ENCODE data around the gene BATF3. TPM values are rescaled to one million over a fixed set of nuclear protein-coding genes. Genes with fewer than 3 reads are reported as not detected.
"Not testable (repeated sequence)": the region's sequence is repeated elsewhere in the genome, so short reads cannot be mapped to it uniquely, and the experiment has no call there.

The BATF3 gene
- total RNA-seq, 1 donor: 0.36 TPM

DNA sequence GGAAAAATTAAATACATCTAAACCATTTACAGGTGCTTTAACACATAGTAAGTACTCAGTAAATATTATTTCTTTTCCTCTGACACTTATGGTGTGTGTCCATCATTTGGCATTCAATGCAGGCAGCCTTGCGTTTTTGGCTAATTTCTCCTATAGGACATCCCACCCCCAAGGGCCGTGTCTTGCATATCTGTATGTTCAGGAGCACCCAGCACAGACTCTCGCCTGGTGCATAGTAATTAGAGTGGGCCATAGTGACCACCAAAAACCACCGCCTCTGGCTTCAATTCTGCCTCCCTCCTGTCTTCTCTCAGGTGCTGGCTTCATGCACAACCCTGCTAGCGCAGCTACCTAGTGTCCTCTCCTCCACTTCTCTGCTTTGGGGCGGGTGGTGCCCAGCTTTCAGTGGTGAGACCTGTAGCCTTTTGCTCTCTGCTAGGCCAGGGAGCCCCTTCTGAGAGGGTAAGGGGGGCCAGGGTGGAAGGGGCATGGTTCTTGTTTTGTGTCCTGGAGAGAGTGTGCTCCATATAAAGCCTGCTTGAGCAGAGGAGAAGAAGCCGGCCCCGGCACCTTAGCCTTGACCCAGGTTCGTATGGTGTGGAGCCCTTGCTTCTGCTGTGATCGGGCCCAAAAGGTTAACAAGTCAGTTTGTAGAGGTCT is 33.4 kb downstream of the BATF3 start:
- Histone ChIP-seq H3K27me3 (ENCODE audit: insufficient read depth, low read length) (no peaks in the 10 kb centered on the region), H3K4me1 (ENCODE audit: insufficient read depth, low read length) (peaks cover 30% of the 10 kb centered on the region), H3K79me2 (ENCODE audit: insufficient read depth, low read length) (no peaks in the 10 kb centered on the region), H3K27ac (ENCODE audit: low read depth, low read length) (peak overlapping the region; percentile 97), H3K4me2 (ENCODE audit: insufficient read depth, low read length) (no peak overlapping the region), H2AFZ (ENCODE audit: low read length) (no peak overlapping the region), H3K36me3 (ENCODE audit: insufficient read depth, low read length) (no peaks in the 10 kb centered on the region), H3K4me3 (ENCODE audit: insufficient read depth, low read length) (no peak overlapping the region), H3K9me3 (ENCODE audit: low read depth, low read length) (no peaks in the 10 kb centered on the region), H4K20me1 (ENCODE audit: insufficient read depth, low read length) (no peaks in the 10 kb centered on the region)
- TF ChIP-seq CTCF (IDR thresholded peaks at IDR 0.05; ENCODE audit: extremely low read depth, low read depth, low read length): no peak
- no peak for DNase-seq (ENCODE audit: insufficient read length, low spot score, missing footprints)

GRCh38 chr1:212665241-212666115 is 34.2 kb downstream of the BATF3 start:
- H3K36me3 ChIP-seq (ENCODE audit: insufficient read depth, low read length): no peaks in the 10 kb centered on the region
- peak; percentile 82 for TF ChIP-seq CTCF (IDR thresholded peaks at IDR 0.05; ENCODE audit: extremely low read depth, low read depth, low read length)
- H3K27ac ChIP-seq (ENCODE audit: low read depth, low read length): peak overlapping the region; percentile 68
- no peaks in the 10 kb centered on the region for H3K79me2 ChIP-seq (ENCODE audit: insufficient read depth, low read length)
- peak; percentile 95 for DNase-seq (ENCODE audit: insufficient read length, low spot score, missing footprints)
- H3K4me1 ChIP-seq (ENCODE audit: insufficient read depth, low read length): peaks cover 24% of the 10 kb centered on the region
- no peaks in the 10 kb centered on the region for H3K9me3 ChIP-seq (ENCODE audit: low read depth, low read length)
- H3K4me3 ChIP-seq (ENCODE audit: insufficient read depth, low read length): peak overlapping the region; percentile 72
- no peaks in the 10 kb centered on the region for H3K27me3 ChIP-seq (ENCODE audit: insufficient read depth, low read length)
- peak overlapping the region; percentile 85 for H3K4me2 ChIP-seq (ENCODE audit: insufficient read depth, low read length)
- H4K20me1 ChIP-seq (ENCODE audit: insufficient read depth, low read length): no peaks in the 10 kb centered on the region
- peak overlapping the region; percentile 71 for H2AFZ ChIP-seq (ENCODE audit: low read length)

- no peak for DNase-seq (ENCODE audit: insufficient read length, low spot score, missing footprints)
- no peak overlapping the region for H2AFZ ChIP-seq (ENCODE audit: low read length)
- no peaks in the 10 kb centered on the region for H3K9me3 ChIP-seq (ENCODE audit: low read depth, low read length)
- no peaks in the 10 kb centered on the region for H3K79me2 ChIP-seq (ENCODE audit: insufficient read depth, low read length)
- H3K36me3 ChIP-seq (ENCODE audit: insufficient read depth, low read length): no peaks in the 10 kb centered on the region
- H3K4me1 ChIP-seq (ENCODE audit: insufficient read depth, low read length): peaks cover 24% of the 10 kb centered on the region
- H4K20me1 ChIP-seq (ENCODE audit: insufficient read depth, low read length): no peaks in the 10 kb centered on the region
- no peaks in the 10 kb centered on the region for H3K27me3 ChIP-seq (ENCODE audit: insufficient read depth, low read length)
- no peak overlapping the region for H3K4me3 ChIP-seq (ENCODE audit: insufficient read depth, low read length)
- no peak for TF ChIP-seq CTCF (IDR thresholded peaks at IDR 0.05; ENCODE audit: extremely low read depth, low read depth, low read length)
- peak overlapping the region; percentile 85 for H3K4me2 ChIP-seq (ENCODE audit: insufficient read depth, low read length)
- H3K27ac ChIP-seq (ENCODE audit: low read depth, low read length): no peak overlapping the region
Measured at GRCh38 chr1:212664409-212665199, 35.0 kb downstream of the BATF3 start.

- H3K79me2 ChIP-seq (ENCODE audit: insufficient read depth, low read length); H3K27me3 ChIP-seq (ENCODE audit: insufficient read depth, low read length); H4K20me1 ChIP-seq (ENCODE audit: insufficient read depth, low read length); H2AFZ ChIP-seq (ENCODE audit: low read length); H3K4me2 ChIP-seq (ENCODE audit: insufficient read depth, low read length); H3K27ac ChIP-seq (ENCODE audit: low read depth, low read length); H3K4me3 ChIP-seq (ENCODE audit: insufficient read depth, low read length); H3K4me1 ChIP-seq (ENCODE audit: insufficient read depth, low read length); DNase-seq (ENCODE audit: insufficient read length, low spot score, missing footprints); H3K36me3 ChIP-seq (ENCODE audit: insufficient read depth, low read length); H3K9me3 ChIP-seq (ENCODE audit: low read depth, low read length): not testable (repeated sequence)
Measured at GRCh38 chr1:212658250-212658649, 41.4 kb downstream of the BATF3 start.
